Naive thymus-derived CD4-positive, alpha-beta T cell (primary cell): ENCODE measurements around the gene KIFBP. TPM values are rescaled to one million over a fixed set of nuclear protein-coding genes. Genes with fewer than 3 reads are reported as not detected.
"Not testable (repeated sequence)": the region's sequence is repeated elsewhere in the genome, so short reads cannot be mapped to it uniquely, and the experiment has no call there.

Experiments used
- ATAC-seq: fragments of 150-1000 bp; cut with Tn5 transposase; 2 replicates; pipeline ENCODE4 v1.10.0; 2021; ENCODE audit warnings: mild to moderate bottlenecking, moderate library complexity
- CTCF ChIA-PET: fragments of 350-600 bp; sonication (Branson Sonifier 250); formaldehyde crosslinking; loops from one replicate; lab custom pipeline; 2021; ENCODE audit warnings: antibody characterized with exemption; lab: Charles Lee
- POLR2A ChIA-PET: fragments of 350-600 bp; sonication (Branson Sonifier 250); formaldehyde crosslinking; loops from one replicate; lab custom pipeline; 2021; ENCODE audit warnings: antibody characterized with exemption, inconsistent platforms; lab: Charles Lee
- DNase-seq, 9 donors: peaks; one replicate each; pipeline versions ENCODE4 v3.0.0 to v3.0.0-alpha.2; 2020 to 2022; ENCODE audit warnings: mixed read lengths in 1 of 9
- H3K27ac ChIP-seq: one replicate; pipeline ENCODE4 v1.7.0; 2013; ENCODE audit warnings: mild to moderate bottlenecking, low read depth, low read length, moderate library complexity
- H3K27me3 ChIP-seq, 2 donors: one replicate each; pipeline ENCODE4 v1.7.0; 2013; ENCODE audit warnings: low read length in 2 of 2, mild to moderate bottlenecking in 2 of 2, moderate library complexity in 2 of 2; ENCODE audit not compliant: control insufficient read depth in 2 of 2, insufficient read depth in 2 of 2
- H3K36me3 ChIP-seq, 3 experiments: 1 replicate in 2 of 3; 2 replicates in 1 of 3; pipeline ENCODE4 v1.7.0; 2013; ENCODE audit warnings: low read length in 3 of 3, mild to moderate bottlenecking in 3 of 3, moderate library complexity in 1 of 3; ENCODE audit not compliant: insufficient read depth in 3 of 3, control insufficient read depth in 2 of 3
- H3K4me1 ChIP-seq, 2 donors: one replicate each; pipeline ENCODE4 v1.7.0; 2013; ENCODE audit warnings: low read length in 2 of 2, mild to moderate bottlenecking in 2 of 2, moderate library complexity in 1 of 2; ENCODE audit not compliant: control insufficient read depth in 2 of 2, insufficient read depth in 2 of 2
- H3K4me3 ChIP-seq: 2 replicates; pipeline ENCODE4 v1.7.0; 2013; ENCODE audit warnings: mild to moderate bottlenecking, low read length
- H3K9me3 ChIP-seq, 3 experiments: 1 replicate in 2 of 3; 2 replicates in 1 of 3; pipeline ENCODE4 v1.7.0; 2013; ENCODE audit warnings: low read length in 3 of 3; ENCODE audit not compliant: control insufficient read depth in 2 of 3
- H3K27ac Mint-ChIP-seq, 9 donors: one replicate each; pipeline ENCODE4 v1.8.0; 2020 to 2022; ENCODE audit warnings: mixed read lengths in 9 of 9, mild to moderate bottlenecking in 8 of 9, moderate library complexity in 5 of 9, inconsistent platforms in 2 of 9
- H3K27me3 Mint-ChIP-seq, 5 donors: one replicate each; pipeline ENCODE4 v1.8.0; 2021 to 2022; ENCODE audit warnings: mixed read lengths in 5 of 5, mild to moderate bottlenecking in 1 of 5
- H3K36me3 Mint-ChIP-seq, 5 donors: one replicate each; pipeline ENCODE4 v1.8.0; 2020 to 2022; ENCODE audit warnings: mixed read lengths in 5 of 5, mild to moderate bottlenecking in 3 of 5, inconsistent platforms in 1 of 5
- H3K4me1 Mint-ChIP-seq, 7 donors: one replicate each; pipeline ENCODE4 v1.8.0; 2020 to 2022; ENCODE audit warnings: mixed read lengths in 7 of 7, mild to moderate bottlenecking in 3 of 7, inconsistent platforms in 1 of 7
- H3K4me3 Mint-ChIP-seq, 10 donors: one replicate each; pipeline ENCODE4 v1.8.0; 2020 to 2022; ENCODE audit warnings: mild to moderate bottlenecking in 10 of 10, mixed read lengths in 10 of 10, moderate library complexity in 6 of 10, inconsistent platforms in 2 of 10
- H3K9me3 Mint-ChIP-seq, 11 donors: one replicate each; pipeline ENCODE4 v1.8.0; 2020 to 2022; ENCODE audit warnings: mixed read lengths in 11 of 11, mild to moderate bottlenecking in 4 of 11, inconsistent platforms in 1 of 11, moderate library complexity in 1 of 11
- intact Hi-C, 2 donors: fragments of 100-400 bp; cut with micrococcal nuclease; formaldehyde crosslinking; loops; one replicate each; pipeline ENCODE4 v1.15.1; 2023
- polyA plus RNA-seq, 2 donors: library from polyadenylated mRNA; unstranded; fragments of 300-500 nt; fragmentation: Illumina TruSeq; gene quantifications; one replicate each; pipeline ENCODE4 v1.2.3, GENCODE V29; 2021
- total RNA-seq, 6 experiments: library from RNA in 5 of 6; stranded (reverse) in 5 of 6; gene quantifications; 1 replicate in 5 of 6; 2 replicates in 1 of 6; pipeline ENCODE4 v1.2.3 and lab custom pipeline; 2021 to 2026

KIFBP gene
- total and polyA plus RNA-seq, 7 experiments from 2014 or later, result 4.5 to 18.1 (median 6.9) TPM

DNA sequence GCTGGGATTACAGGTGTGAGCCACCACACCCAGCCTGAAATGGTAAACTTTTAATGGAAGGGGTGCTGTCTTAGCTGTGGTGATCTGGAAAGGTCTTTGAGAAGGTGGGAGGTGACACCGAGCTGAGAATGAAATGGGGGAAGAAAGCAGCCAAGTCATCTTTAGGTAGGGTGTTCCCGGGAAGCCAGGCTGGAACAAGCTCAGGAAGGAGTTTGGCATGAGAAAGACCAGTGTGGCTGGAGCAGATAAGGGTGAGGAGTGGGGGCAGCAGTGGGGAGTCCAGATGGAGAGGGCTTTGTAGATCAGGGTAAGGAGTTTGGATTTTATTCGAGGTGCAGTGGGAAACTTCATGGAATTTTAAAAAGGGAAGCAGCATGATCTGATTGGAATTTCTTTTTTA, 30.0 kb downstream of the KIFBP start:
- Mint-ChIP-seq H3K4me3 (no peak overlapping the region), H3K36me3 (peaks cover 7 to 34% (median 32%) of the 10 kb centered on the region in 5 donors), H3K27me3 (no peaks in the 10 kb centered on the region), H3K4me1 (peaks cover 0 to 3% (median 2%) of the 10 kb centered on the region in 7 donors), H3K27ac (peak overlapping the region in 2 of 9 donors; percentile 9 to 74), H3K9me3 (no peaks in the 10 kb centered on the region)
- Histone ChIP-seq H3K27ac (no peak overlapping the region), H3K36me3 (peaks cover 9 to 19% (median 11%) of the 10 kb centered on the region in 3 experiments), H3K4me3 (no peak overlapping the region), H3K27me3 (no peaks in the 10 kb centered on the region), H3K9me3 (no peaks in the 10 kb centered on the region), H3K4me1 (no peaks in the 10 kb centered on the region)
- POLR2A ChIA-PET, result no interaction called here
- CTCF ChIA-PET, result interaction anchor here (0.8 to 3.2 kb wide), 2 partner anchors 10 to 74 kb away, joined by 3 to 7 read pairs; no protein-coding TSS in a partner anchor
- no peak for ATAC-seq
- no peak for DNase-seq
- intact Hi-C loops, result no loop called here

DNA sequence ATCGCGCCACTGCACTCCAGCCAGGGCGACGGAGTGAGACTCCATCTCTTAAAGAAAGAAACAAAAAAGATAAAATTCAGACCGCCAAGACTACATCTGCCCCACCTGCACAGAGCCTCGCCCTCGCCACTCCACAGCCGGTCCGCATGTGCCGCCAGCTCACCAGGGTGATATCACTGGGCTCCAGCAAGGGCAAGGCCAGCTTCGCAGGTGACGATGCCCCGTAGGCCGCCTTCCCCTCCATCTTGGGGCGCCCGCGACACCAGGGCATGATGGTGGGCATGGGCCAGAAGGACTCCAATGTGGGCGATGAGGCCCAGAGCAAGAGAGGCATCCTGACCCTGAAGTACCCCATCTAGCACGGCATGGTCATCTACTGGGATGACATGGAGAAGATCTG, 34.0 kb downstream of the KIFBP start:
- H3K4me1 ChIP-seq, result peaks cover 0 to 5% of the 10 kb centered on the region in 2 donors
- CTCF ChIA-PET, result no interaction called here

DNA sequence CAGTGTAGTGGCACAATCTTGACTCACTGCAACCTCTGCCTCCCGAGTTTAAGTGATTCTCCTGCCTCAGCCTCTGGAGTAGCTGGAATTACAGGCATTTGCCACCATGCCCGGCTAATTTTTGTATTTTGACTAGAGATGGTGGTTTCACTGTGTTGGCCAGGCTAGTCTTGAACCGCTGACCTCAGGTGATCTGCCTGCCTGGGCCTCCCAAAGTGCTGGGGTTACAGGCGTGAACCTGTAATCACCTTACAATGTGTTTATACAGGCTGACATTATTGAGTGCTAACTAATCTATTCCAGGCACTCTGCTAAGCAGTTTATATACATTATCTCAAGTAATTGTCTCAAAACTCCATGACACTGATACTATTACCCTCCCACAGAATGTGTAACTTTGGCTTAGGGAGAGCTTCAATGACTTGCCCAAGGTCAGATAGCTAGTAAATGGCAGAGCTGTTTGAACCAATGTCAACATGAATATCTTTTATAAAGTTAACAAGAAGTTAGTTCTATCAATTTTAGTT, 36.8 kb downstream of the KIFBP start:
- H3K9me3 ChIP-seq, result no peaks in the 10 kb centered on the region
- no peaks in the 10 kb centered on the region for H3K36me3 ChIP-seq
- ATAC-seq, result no peak
- no peak overlapping the region for H3K4me3 ChIP-seq
- peaks cover 0 to 5% of the 10 kb centered on the region in 2 donors for H3K4me1 ChIP-seq
- peaks cover 0 to 3% (median 0%) of the 10 kb centered on the region in 5 donors for H3K36me3 Mint-ChIP-seq
- ChIA-PET POLR2A (no interaction called here), CTCF (no interaction called here)
- H3K9me3 Mint-ChIP-seq, result no peaks in the 10 kb centered on the region
- no peaks in the 10 kb centered on the region for H3K27me3 ChIP-seq
- no peak for DNase-seq
- H3K27ac ChIP-seq, result no peak overlapping the region
- no peak overlapping the region for H3K4me3 Mint-ChIP-seq
- peaks cover 6 to 13% (median 7%) of the 10 kb centered on the region in 7 donors for H3K4me1 Mint-ChIP-seq
- intact Hi-C loops, result no loop called here
- peak overlapping the region in 1 of 9 donors; percentile 38 for H3K27ac Mint-ChIP-seq
- H3K27me3 Mint-ChIP-seq, result no peaks in the 10 kb centered on the region

More for the DNA sequence above, 34.0 kb downstream of the KIFBP start:
- DNase-seq (no peak), ATAC-seq (no peak)
- Histone ChIP-seq H3K36me3 (peaks cover 0 to 2% (median 0%) of the 10 kb centered on the region in 3 experiments), H3K27ac (no peak overlapping the region), H3K9me3 (no peaks in the 10 kb centered on the region), H3K27me3 (no peaks in the 10 kb centered on the region), H3K4me3 (no peak overlapping the region)
- Mint-ChIP-seq H3K4me1 (peaks cover 3 to 9% (median 4%) of the 10 kb centered on the region in 7 donors), H3K9me3 (no peaks in the 10 kb centered on the region), H3K36me3 (peaks cover 0 to 18% (median 15%) of the 10 kb centered on the region in 5 donors), H3K27me3 (no peaks in the 10 kb centered on the region), H3K4me3 (no peak overlapping the region), H3K27ac (no peak overlapping the region)
- intact Hi-C loops, result no loop called here
- POLR2A ChIA-PET, result no interaction called here

DNA sequence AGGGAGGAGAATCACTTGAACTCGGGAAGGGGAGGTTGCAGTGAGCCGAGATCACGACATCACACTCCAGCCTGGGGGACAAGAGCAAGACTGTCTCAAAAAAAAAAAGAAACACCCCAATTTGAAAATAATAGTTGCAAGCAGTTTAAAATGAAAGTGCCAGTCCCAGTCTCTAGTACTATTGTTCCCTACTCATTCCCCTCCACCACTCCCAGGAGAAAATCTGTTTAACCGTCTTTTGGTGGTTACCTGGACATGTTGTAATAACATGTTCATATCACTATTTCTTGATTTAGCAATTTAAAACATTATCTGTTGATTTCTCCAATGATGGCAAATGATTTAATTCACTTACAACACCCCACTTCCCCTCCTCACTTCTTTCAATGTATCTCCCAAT, 44.7 kb downstream of the KIFBP start:
- H3K9me3 Mint-ChIP-seq, result peaks cover 0 to 2% (median 0%) of the 10 kb centered on the region in 11 donors
- no peaks in the 10 kb centered on the region for H3K9me3 ChIP-seq
- H3K36me3 ChIP-seq, result no peaks in the 10 kb centered on the region
- ChIA-PET POLR2A (no interaction called here), CTCF (no interaction called here)
- no peaks in the 10 kb centered on the region for H3K4me1 ChIP-seq
- ATAC-seq, result no peak
- H3K27me3 ChIP-seq, result no peaks in the 10 kb centered on the region
- intact Hi-C loops, result no loop called here
- H3K36me3 Mint-ChIP-seq, result no peaks in the 10 kb centered on the region
- no peaks in the 10 kb centered on the region for H3K27me3 Mint-ChIP-seq
- no peak overlapping the region for H3K27ac ChIP-seq
- no peak overlapping the region for H3K4me3 Mint-ChIP-seq
- H3K4me3 ChIP-seq, result no peak overlapping the region
- no peak overlapping the region for H3K27ac Mint-ChIP-seq
- H3K4me1 Mint-ChIP-seq, result no peaks in the 10 kb centered on the region
- DNase-seq, result no peak

DNA sequence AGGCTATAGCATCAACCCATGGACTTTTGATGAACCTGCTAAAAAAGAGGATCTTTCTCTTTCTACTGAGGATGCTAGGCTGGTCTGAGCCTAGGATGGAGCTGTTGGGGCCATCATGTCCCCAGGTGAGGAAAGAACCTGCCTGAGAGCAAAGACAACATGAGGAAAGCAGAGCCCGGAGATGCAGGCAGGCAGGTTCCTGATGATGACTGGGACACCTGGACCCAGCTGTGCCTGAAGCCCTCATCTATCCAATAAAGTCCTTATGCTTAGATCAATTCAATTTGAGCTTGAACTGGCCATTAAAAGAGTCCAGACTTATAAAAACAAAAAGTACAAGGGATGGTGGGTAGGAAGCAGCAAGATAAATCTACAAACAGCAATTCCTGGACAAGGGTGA, 48.9 kb downstream of the KIFBP start:
- no peak overlapping the region for H3K27ac Mint-ChIP-seq
- intact Hi-C loops, result no loop called here
- Histone ChIP-seq H3K27me3 (no peaks in the 10 kb centered on the region), H3K9me3 (no peaks in the 10 kb centered on the region), H3K27ac (no peak overlapping the region), H3K36me3 (no peaks in the 10 kb centered on the region), H3K4me1 (no peaks in the 10 kb centered on the region), H3K4me3 (no peak overlapping the region)
- CTCF ChIA-PET, result no interaction called here
- H3K4me3 Mint-ChIP-seq, result no peak overlapping the region
- POLR2A ChIA-PET, result no interaction called here
- no peak for ATAC-seq
- H3K4me1 Mint-ChIP-seq, result peaks cover 0 to 3% (median 0%) of the 10 kb centered on the region in 7 donors
- H3K9me3 Mint-ChIP-seq, result peaks cover 0 to 2% (median 0%) of the 10 kb centered on the region in 11 donors
- no peak for DNase-seq
- H3K36me3 Mint-ChIP-seq, result no peaks in the 10 kb centered on the region
- no peaks in the 10 kb centered on the region for H3K27me3 Mint-ChIP-seq

DNA sequence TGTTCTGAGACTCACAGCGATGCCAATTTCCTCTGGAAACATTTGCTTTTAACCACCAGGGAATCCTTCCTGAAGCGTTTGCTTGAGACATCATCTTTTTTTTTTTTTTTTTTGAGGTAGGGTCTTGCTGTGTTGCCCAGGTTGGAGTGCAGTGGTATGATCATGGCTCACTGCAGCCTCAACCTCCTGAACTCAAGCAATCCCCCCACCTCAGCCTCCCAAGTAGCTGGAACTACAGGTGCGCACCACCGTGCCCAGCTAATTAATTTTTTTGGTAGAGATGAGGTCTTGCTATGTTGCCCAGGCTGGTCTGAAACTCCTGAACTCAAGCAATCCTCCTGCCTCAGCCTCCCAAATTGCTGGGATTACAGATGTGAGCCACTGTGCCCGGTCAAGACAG, 52.3 kb downstream of the KIFBP start:
- H3K4me3 Mint-ChIP-seq, H3K9me3 ChIP-seq, H3K36me3 Mint-ChIP-seq, H3K27me3 ChIP-seq, H3K4me3 ChIP-seq, ATAC-seq, H3K9me3 Mint-ChIP-seq, POLR2A ChIA-PET, H3K27ac ChIP-seq, DNase-seq, H3K27me3 Mint-ChIP-seq, intact Hi-C loops, H3K36me3 ChIP-seq: not testable (repeated sequence)
- CTCF ChIA-PET, result interaction anchor here (0.6 kb wide), 1 partner anchor 141 kb away, joined by 4 read pairs; no protein-coding TSS in a partner anchor
- Mint-ChIP-seq H3K27ac (peak overlapping the region in 1 of 9 donors; percentile 59), H3K4me1 (peaks cover 11 to 25% (median 23%) of the 10 kb centered on the region in 7 donors)
- peaks cover 21 to 27% of the 10 kb centered on the region in 2 donors for H3K4me1 ChIP-seq

DNA sequence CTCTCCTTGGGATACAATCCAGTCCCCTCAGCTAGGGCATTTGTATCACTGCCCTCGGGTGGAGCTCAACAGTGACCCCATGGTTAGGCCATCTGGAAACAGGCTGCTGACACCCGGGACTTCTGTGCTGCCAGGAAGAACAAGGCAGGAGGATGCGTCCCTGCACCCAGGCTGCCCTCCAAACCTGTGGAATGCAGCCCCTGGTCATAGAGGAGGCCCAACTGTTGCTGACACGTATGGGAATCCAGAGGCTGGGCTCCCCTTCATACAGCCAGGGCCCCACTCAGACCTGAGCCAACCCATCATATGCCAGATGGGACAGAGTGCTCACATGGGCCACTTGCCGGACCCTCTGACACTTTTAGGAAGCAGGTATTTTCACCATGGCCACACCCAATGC, 53.8 kb downstream of the KIFBP start:
- Mint-ChIP-seq H3K27ac (no peak overlapping the region), H3K9me3 (peaks cover 0 to 2% (median 0%) of the 10 kb centered on the region in 11 donors), H3K4me3 (no peak overlapping the region), H3K27me3 (no peaks in the 10 kb centered on the region), H3K4me1 (peaks cover 11 to 31% (median 26%) of the 10 kb centered on the region in 7 donors), H3K36me3 (peaks cover 0 to 4% (median 0%) of the 10 kb centered on the region in 5 donors)
- intact Hi-C loops, result no loop called here
- Histone ChIP-seq H3K27me3 (no peaks in the 10 kb centered on the region), H3K36me3 (no peaks in the 10 kb centered on the region), H3K4me3 (no peak overlapping the region), H3K27ac (no peak overlapping the region), H3K4me1 (peaks cover 23 to 38% of the 10 kb centered on the region in 2 donors), H3K9me3 (no peaks in the 10 kb centered on the region)
- ChIA-PET CTCF (no interaction called here), POLR2A (no interaction called here)
- ATAC-seq, result no peak
- DNase-seq, result no peak
